ENCODE data around the gene ST6GALNAC2.

Gene ST6GALNAC2

GRCh38 chr17:76550712-76551615 lies 34.7 kb downstream of the ST6GALNAC2 start:
- no peak for DNase-seq

- no peak for DNase-seq
Observed at GRCh38 chr17:76549539-76549938, 36.1 kb downstream of the ST6GALNAC2 start.

- DNase-seq = no peak
Observed at GRCh38 chr17:76549215-76549518, 36.5 kb downstream of the ST6GALNAC2 start.

DNA sequence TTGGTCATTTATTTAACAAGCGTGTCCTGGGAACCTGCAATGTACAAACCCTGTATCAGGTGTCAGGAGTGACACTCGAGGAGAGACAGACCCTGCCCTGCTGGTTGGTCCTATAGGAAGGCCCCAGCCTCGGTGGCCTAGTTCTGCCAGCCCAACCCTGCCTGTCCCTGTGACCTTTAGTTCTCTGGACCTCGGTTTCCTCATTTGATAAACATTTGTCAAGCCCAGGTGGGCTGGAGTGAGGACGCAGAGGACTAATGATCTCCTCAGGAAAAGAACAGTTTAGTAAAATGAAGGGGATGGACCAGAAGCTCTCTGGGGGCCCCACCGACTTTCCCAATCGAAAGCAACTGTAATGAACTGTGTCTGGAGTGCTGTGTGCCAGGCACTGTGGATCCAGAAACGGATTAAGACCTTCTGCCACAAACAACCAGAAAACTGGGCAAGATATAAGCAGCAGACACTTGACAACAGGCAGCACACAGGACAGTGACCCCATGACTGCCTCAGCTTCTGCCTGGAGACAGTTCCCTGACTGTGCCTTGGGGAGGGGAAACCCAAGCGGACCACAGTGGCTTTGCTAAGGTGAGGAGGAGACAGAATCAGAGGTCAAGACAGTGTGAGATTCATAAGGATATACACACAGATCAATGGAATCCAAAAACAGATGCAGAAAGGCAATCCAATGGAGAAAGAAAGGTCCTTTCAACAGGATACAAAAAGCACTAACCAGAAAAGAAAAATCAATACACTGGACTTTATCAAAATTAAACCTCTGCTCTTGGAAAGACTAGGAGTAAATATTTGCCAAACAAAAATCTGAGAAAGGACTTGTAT lies 37.1 kb downstream of the ST6GALNAC2 start:
- DNase-seq = no peak

- DNase-seq = no peak
Observed at GRCh38 chr17:76547642-76548202, 37.9 kb downstream of the ST6GALNAC2 start.

GRCh38 chr17:76547183-76547641 lies 38.4 kb downstream of the ST6GALNAC2 start:
- peak; percentile 47 for DNase-seq

- no peak for DNase-seq
Observed at GRCh38 chr17:76546556-76547182, 39.0 kb downstream of the ST6GALNAC2 start.

DNA sequence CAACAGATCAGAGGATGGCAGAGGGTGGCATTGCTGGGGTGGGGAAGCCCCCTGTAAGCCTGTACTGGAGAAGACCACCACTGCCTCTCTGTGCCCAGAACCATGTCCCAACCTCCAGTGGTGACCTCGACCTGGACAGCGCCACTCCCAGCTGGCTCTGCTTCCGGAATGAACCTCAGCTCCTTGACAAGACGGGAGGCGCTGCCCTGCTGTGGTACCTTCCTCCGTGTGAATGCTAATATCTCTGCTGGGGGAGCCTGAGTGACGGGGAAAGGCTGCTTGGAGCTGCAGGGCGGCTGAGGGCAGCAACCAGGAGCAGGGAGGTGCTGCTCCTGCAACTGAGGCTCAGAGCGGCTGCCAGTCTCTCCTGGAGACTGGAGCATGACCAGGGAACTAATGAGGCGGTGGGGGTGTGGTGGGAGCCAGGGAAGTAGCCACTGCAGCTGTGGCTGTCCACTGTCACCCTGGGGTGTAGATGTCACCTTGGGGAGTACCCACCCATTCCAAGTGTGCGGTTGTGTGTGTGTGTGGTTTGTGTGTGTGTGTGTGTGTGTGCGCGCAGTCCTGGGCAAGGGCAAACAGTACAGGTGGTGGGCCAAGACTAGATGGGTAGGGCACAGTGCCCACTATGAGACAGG lies 39.6 kb downstream of the ST6GALNAC2 start:
- no peak for DNase-seq

- DNase-seq = no peak
Observed at GRCh38 chr17:76544546-76545365, 40.9 kb downstream of the ST6GALNAC2 start.

DNA sequence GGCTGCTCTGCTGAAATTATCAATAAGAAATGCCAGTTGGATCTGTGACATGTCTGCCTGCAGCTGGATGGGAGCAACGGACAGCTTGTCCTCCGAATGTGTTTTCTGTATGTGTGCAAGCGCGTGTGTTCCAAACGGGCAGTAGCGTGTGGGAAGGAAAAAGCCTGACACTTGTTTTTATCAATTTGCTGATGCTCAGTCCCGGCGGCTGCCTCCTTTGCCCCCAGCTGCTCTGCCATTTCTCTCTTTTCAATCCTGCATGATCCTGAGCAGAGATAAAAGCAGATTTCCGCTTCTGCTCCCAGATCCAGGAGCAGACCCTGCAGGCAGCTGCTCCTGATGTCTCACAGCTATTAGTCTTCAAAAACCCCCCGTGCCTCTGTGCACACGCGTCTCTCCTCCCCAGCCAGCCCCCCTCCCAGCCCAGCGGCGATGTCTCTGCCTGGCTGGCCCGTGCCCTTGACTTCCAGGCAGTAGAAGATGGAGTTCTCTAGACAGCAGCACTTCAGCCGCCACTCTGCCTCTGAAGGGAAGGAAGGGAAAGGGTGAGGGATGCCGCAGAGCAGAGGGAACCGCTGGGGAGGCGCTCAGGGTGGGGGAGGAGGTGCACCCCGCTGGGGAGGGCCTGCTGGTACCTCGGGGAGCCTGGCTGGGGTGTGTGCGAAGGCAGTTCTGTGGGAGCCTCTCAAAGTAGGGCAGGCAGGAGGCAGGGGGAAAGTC lies 41.7 kb downstream of the ST6GALNAC2 start:
- DNase-seq = no peak

DNA sequence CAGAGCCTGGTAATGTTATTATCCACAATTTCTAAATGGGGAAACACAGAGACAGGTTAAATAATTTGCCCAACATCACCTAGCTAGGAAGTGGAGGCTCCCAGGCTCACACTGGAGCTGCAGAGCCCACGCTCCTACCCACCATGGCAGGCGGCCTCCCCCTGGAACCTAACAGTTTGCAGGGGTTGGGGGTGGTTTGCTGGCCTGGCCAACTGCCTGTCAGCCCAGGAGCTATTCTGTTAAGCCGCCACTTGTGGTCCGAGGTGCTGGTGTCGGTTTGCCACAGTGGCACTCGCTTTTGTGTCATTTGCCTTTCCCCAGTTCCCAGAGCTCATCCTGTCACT lies 42.2 kb downstream of the ST6GALNAC2 start:
- no peak for DNase-seq

GRCh38 chr17:76542984-76543383 lies 42.7 kb downstream of the ST6GALNAC2 start:
- no peak for DNase-seq

DNA sequence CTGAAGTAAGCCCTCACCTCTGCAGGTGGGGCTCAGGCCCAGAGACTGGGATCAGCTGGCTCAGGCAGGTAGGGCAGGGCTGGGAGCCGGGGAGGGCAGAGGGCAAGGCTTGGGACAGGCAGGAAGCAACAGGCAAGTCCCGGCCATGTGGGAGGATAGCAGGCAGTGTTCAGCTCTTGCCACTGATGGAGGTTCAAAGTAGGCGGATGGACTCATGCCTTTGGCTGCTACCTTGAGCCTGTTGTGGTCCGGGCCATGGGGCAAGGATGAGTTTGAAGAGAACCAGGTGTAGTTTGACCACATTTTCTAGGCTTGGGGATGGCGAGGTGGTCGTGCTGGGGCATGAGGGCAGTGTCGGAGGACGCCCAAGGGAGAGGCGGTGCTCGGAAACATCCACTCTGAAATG lies 43.1 kb downstream of the ST6GALNAC2 start:
- DNase-seq = no peak

DNA sequence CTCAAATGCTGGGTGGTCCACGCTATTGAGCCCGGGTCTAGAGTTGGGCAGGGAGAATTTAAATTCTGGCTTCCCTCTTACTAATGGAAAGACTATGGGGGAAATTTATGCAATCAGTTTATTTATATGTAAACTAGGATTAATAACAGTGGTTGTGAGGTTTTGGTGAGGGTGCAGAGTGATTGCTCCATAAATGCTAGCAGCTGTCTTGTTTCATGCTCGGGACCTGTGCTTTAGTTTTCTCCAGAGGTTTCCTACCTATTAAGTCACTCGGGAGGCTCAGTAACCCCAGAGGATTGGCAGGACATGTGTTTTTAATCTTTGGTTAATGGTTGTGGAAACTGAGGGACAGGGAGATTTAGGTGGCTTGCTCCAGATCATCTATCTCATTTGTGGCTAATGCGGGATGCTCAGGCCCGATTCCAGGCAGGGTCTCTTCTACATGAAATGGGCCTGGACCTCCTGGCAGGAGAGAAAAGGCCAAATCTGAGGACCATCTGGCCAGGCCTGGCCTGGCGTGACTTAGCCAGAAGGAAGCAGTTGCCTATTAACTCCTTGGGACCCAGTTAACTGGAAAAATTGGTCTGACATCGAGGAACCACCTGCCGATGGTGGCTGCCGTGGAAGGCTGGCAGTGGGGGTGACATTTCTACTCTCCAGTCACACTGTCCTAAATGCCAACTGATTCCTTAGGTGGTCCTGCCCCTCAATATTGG lies 43.8 kb downstream of the ST6GALNAC2 start:
- DNase-seq = no peak

DNA sequence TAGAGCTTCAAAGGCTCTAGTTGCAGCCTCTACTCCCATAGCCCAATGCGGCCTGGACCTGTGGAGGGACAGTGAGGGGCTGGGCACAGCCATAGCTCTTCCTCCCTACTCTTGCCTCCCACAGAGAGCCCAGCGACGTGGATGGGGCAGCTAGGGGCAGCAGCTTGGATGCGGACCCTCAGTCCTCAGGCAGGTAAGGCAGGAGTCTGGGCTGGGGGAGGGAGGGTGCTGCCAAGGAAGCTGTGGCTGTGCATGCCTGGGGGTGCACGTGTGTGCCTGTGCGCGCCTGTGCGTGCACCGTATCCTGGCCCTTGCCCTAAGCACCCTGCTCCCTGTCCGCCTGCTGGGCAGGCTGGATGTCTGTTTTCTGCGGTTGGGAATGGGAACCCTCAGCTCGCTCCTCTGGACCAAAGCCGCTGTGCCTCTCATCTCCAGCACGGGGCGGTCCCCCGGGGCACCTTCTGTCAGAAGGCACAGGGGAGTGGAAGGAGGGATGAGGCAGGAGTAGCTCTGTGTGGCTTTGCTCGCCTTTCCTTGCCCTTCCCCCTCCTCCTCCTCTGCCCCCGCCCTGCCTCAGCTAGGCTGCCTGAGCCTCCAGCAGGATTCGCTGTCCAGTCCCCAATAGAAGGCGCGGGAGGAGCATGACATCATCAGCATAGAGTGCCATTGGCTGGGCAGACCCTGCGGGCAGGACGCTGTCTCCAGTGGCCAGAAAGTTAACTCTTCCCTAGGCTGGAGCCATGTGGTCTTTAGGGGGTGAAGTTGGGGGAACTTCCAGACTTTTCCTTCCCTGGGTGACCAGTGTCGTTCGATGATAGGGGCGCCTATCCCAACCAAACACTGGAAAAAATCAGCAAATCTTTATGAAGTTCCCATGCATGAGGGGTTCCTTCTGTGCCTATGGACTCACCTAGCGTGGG lies 45.0 kb downstream of the ST6GALNAC2 start:
- peak; percentile 24 for DNase-seq

GRCh38 chr17:76539631-76540271 lies 45.9 kb downstream of the ST6GALNAC2 start, which contains the start of gene PRCD:
Gene PRCD, plus strand, starts transcription at chr17:76540044. Its CDS starts 98 bp downstream, at chr17:76540142.
- no peak for DNase-seq

DNA sequence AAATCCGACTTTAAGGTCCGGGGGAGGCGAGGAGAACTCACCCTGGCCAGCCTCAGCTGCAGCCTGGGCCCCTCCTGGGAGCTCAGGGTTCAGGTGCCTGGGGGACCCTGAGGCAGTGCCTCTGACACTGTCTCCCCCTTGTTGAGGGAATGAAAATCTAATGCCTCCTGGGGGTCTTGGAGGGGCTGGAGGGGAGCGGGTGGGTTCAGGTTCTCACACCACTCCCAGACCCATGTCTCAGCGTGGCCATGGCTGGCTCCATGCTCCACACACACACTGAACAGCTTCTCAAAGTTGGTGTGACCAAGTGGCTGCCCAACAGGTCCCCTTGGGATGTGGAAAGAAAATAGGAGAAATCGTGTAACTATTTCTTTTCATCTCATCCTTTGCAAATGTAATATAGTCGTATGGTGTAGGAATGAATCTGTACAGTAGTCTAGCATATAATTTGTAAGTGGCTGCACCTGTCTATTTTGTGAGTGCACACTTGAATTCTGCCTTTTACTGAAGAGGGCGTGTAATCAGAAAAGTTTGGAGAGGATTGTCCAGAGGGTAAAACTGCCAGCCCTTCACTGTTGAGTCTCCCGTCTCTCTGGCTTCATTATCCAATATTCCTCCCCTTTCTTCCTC lies 46.6 kb downstream of the ST6GALNAC2 start:
- DNase-seq = no peak

DNA sequence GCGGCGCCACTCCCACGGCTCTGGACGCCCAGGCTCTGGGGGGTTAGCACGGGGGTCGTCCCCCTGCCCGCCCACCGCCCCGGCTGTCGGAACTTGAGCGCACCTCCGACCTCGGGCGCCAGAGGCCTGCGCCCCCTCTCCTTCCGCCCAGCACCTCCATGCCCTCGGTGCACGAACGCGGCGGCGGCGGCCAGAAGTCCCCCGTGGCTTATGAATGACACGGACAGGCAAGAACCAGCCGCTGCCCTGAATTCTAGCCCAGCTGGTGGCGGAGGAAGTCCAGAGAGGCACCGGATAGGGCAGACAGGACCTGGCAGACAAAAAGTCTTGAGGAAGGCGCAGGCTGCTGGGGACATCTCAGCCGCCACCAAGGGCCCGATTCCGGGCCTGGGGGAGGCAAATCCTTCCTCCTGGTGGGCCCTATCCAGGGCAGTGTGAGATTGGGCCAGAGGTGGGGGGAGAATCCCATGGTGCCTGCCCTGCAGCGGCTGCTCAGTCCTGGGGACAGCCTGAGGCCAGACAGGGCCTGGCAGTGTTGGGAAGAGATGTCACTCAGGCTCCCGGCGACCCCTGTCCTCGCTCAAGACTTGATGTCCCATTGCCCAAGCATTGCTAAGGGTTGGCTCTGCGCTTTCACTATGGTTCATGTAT lies 47.3 kb downstream of the ST6GALNAC2 start:
- no peak for DNase-seq
